ENCODE results near the gene SMYD3.

Gene SMYD3

GRCh38 chr1:246320286-246320685, 186.8 kb downstream of the SMYD3 start:
- Histone ChIP-seq H3K4me1 (ENCODE audit: insufficient read depth, low read length, poor library complexity, severe bottlenecking) (peaks cover 2% of the 10 kb centered on the region), H2AFZ (ENCODE audit: low read length) (no peak overlapping the region), H3K9ac (ENCODE audit: low read depth, low read length, poor library complexity, severe bottlenecking) (peak overlapping the region; percentile 44), H3K36me3 (ENCODE audit: insufficient read depth, low read length) (no peaks in the 10 kb centered on the region), H3K79me2 (ENCODE audit: insufficient read depth, low read length) (no peaks in the 10 kb centered on the region), H3K27me3 (ENCODE audit: insufficient read depth, low read length, poor library complexity, severe bottlenecking) (no peaks in the 10 kb centered on the region), H3F3A (ENCODE audit: low read depth) (no peaks in the 10 kb centered on the region), H3K4me2 (ENCODE audit: low read depth, low read length, poor library complexity, severe bottlenecking) (peak overlapping the region; percentile 40), H3K4me3 (ENCODE audit: low read length, poor library complexity, severe bottlenecking) (no peak overlapping the region), H3K9me3 (ENCODE audit: insufficient read depth, low read depth, low read length) (no peaks in the 10 kb centered on the region), H4K20me1 (ENCODE audit: insufficient read depth, low read length, poor library complexity, severe bottlenecking) (no peaks in the 10 kb centered on the region), H3K9me2 (replicated peaks; ENCODE audit: low read depth, low read length) (no peaks in the 10 kb centered on the region)
- TF ChIP-seq CTCF (conservative IDR thresholded peaks at IDR 0.05; ENCODE audit: low read length) = no peak
- no peak for TF ChIP-seq EZH2phosphoT487 (IDR thresholded peaks at IDR 0.05; ENCODE audit: borderline replicate concordance)

- Histone ChIP-seq H3K4me1 (ENCODE audit: insufficient read depth, low read length, poor library complexity, severe bottlenecking) (peaks cover 12% of the 10 kb centered on the region), H4K20me1 (ENCODE audit: insufficient read depth, low read length, poor library complexity, severe bottlenecking) (no peaks in the 10 kb centered on the region), H2AFZ (ENCODE audit: low read length) (no peak overlapping the region), H3K36me3 (ENCODE audit: insufficient read depth, low read length) (no peaks in the 10 kb centered on the region), H3K27me3 (ENCODE audit: insufficient read depth, low read length, poor library complexity, severe bottlenecking) (no peaks in the 10 kb centered on the region), H3K4me2 (ENCODE audit: low read depth, low read length, poor library complexity, severe bottlenecking) (peak overlapping the region; percentile 40), H3K9me2 (replicated peaks; ENCODE audit: low read depth, low read length) (no peaks in the 10 kb centered on the region), H3K9me3 (ENCODE audit: insufficient read depth, low read depth, low read length) (no peaks in the 10 kb centered on the region), H3K4me3 (ENCODE audit: low read length, poor library complexity, severe bottlenecking) (no peak overlapping the region), H3F3A (ENCODE audit: low read depth) (no peaks in the 10 kb centered on the region), H3K79me2 (ENCODE audit: insufficient read depth, low read length) (no peaks in the 10 kb centered on the region), H3K9ac (ENCODE audit: low read depth, low read length, poor library complexity, severe bottlenecking) (peak overlapping the region; percentile 44)
- TF ChIP-seq EZH2phosphoT487 (IDR thresholded peaks at IDR 0.05; ENCODE audit: borderline replicate concordance) (no peak), CTCF (conservative IDR thresholded peaks at IDR 0.05; ENCODE audit: low read length) (no peak)
Observed at GRCh38 chr1:246319083-246319714, 187.9 kb downstream of the SMYD3 start.

- Histone ChIP-seq H3K36me3 (ENCODE audit: insufficient read depth, low read length) (no peaks in the 10 kb centered on the region), H3K27me3 (ENCODE audit: insufficient read depth, low read length, poor library complexity, severe bottlenecking) (no peaks in the 10 kb centered on the region), H3K4me1 (ENCODE audit: insufficient read depth, low read length, poor library complexity, severe bottlenecking) (peaks cover 12% of the 10 kb centered on the region), H3K79me2 (ENCODE audit: insufficient read depth, low read length) (no peaks in the 10 kb centered on the region), H3K9ac (ENCODE audit: low read depth, low read length, poor library complexity, severe bottlenecking) (no peak overlapping the region), H3K9me3 (ENCODE audit: insufficient read depth, low read depth, low read length) (no peaks in the 10 kb centered on the region), H3K9me2 (replicated peaks; ENCODE audit: low read depth, low read length) (no peaks in the 10 kb centered on the region), H2AFZ (ENCODE audit: low read length) (no peak overlapping the region), H3F3A (ENCODE audit: low read depth) (no peaks in the 10 kb centered on the region), H3K4me2 (ENCODE audit: low read depth, low read length, poor library complexity, severe bottlenecking) (no peak overlapping the region), H4K20me1 (ENCODE audit: insufficient read depth, low read length, poor library complexity, severe bottlenecking) (no peaks in the 10 kb centered on the region), H3K4me3 (ENCODE audit: low read length, poor library complexity, severe bottlenecking) (no peak overlapping the region)
- TF ChIP-seq CTCF (conservative IDR thresholded peaks at IDR 0.05; ENCODE audit: low read length) (no peak), EZH2phosphoT487 (IDR thresholded peaks at IDR 0.05; ENCODE audit: borderline replicate concordance) (no peak)
Observed at GRCh38 chr1:246318622-246319021, 188.5 kb downstream of the SMYD3 start.

Data from Loucy (cell line).